DMS 273 (cell line): ENCODE results near the gene MSRB2.
"Not testable (repeated sequence)": the region's sequence is repeated elsewhere in the genome, so short reads cannot be mapped to it uniquely, and the experiment has no call there.

Experiments used
- DNase-seq: peaks from one replicate; lab custom pipeline; 2025; ENCODE audit not compliant: unreplicated experiment; lab: John Stamatoyannopoulos, UW

Gene MSRB2

DNA sequence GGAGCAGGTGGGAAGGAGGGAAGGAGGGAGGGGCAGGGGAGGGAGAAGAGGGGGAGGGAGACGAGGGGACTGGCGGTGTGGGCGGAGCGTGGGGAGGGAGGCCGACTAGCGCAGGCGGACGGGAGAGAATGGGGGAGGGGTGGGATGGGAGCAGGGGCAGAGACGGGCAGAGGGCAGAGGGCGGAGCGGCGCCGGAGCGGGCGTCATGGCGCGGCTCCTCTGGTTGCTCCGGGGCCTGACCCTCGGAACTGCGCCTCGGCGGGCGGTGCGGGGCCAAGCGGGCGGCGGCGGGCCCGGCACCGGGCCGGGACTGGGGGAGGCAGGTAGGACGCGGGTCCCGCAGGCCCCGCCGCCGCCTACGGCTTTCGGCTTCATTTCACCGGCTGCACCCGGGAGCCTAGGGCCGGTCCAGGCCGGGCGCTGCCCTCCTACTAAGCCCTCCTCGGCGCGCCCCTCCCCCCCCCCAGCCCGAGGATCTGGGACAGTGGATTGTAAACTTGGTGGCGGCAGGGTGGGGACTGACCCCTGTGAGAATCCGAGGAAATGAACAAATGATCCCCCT lies at the start of gene MSRB2:
Gene MSRB2 (plus strand): TSS at position 176 of the 562 bp plus-strand sequence. CDS start 30 bp downstream, at position 206.
- peak; percentile 93 for DNase-seq

DNA sequence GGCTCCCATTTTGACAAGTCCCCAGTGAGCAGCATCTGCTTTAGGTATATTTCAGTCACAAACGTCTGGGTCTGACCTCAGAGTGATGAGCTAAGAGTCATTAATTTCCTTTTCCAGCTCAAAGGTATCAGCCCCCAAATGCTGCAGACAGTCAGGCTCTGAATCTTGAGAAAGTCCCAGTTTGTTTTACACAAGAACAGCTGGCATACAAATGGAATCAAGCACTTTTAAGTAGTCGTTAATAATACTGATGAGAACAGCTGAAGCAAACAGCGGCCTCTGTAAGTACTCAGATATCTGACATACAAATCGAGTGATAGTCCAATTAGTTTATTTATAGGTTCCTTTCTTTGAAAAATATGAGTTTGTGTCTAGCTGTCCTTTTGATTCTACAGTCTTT lies 49.4 kb upstream of the MSRB2 start:
- peak; percentile 7 for DNase-seq

DNA sequence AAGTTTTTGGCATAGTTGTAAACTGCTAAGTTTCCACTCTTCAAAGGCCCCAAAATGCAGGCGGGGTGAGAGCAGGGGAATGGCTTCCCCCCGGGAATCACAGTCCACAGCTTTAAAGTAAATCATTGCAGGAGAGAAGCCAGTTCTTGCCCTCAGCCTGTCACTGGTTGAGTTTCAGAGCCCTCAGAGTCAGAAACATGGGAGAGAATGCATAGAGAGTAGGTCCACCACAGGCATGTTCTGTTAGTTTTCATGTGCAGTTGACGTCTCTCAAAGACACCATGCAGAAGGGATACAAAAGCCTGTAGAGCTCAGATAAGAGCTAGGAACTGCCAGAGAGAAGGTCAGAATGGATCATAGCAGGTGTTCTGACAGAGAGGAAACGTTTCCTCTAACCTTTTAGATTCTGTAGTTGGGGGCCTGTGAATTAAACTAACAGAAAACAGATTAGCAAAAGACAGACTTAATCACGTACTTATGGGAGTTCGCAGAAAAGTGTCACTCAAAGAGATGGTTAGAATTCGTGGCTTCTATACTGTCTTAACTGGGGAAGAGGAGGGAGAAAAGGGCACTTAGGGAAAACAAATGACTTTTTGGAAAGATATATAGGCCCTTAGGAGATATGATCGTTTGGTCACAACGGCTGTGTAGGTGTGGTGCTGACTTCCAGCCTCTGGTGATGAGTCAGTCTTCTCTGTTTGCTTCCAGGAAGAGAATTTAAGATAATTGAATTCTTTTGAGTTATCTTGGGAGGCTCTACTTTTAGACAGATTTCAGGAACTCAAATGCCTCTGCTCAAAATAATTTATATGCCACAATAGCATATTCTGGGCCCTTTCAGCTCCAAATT lies 48.0 kb upstream of the MSRB2 start:
- DNase-seq = no peak

DNA sequence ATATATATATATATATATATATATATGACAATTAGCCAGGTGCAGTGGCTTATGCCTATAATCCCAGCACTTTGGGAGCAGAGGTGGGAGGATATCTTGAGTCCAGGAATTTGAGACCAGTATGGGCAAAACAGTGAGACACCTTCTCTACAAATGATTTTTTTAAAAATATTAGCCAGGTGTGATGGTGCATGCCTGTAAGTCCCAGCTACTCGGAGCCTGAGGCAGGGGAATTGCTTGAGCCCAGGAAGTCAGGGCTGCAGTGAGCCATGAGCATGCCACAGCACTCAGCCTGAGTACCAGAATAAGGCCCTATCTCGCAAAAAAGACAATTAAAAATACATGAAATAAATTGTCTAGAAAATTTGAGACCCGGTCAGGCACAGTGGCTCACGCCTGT lies 47.2 kb upstream of the MSRB2 start:
- DNase-seq = no peak

DNA sequence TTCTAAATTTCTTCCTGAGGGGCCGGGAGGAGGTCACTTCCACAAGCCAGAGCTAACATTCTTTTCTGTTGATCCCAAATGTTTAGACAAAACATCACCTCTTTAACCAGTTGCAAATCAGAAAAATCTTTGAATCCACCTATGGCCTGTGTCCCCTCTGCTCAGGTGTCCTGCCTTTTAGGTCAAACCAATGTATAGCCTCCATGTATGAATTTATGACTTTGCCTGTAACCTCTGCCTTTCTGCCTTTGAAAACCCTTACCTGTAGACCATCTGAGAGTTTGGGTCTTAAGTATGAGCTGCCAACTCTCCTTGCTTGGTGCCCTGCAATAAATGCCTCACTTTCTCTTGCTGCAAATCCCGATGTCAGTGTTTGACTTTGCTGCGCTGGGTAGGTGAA lies 44.1 kb upstream of the MSRB2 start:
- no peak for DNase-seq

DNA sequence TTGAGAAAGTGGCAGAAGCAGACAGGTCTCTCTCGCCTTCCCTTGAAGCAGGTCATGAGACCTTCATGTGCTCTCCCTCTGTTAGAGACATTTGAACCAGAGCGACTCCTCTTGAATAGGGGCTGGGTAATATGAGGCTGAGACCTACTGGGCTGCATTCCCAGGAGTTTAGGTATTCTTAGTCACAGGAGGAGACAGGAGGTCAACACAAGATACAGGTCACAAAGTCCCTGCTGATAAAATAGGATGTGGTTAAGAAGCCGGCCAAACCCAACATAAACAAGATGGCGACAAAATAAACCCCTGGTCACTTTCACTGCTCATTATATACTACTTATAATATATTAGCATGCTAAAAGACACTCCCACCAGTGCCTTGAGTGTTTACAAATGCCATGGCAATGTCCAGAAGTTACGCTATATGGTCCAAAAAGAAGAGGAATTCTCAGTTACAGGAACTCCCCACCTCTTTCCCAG lies 43.5 kb upstream of the MSRB2 start:
- no peak for DNase-seq

DNA sequence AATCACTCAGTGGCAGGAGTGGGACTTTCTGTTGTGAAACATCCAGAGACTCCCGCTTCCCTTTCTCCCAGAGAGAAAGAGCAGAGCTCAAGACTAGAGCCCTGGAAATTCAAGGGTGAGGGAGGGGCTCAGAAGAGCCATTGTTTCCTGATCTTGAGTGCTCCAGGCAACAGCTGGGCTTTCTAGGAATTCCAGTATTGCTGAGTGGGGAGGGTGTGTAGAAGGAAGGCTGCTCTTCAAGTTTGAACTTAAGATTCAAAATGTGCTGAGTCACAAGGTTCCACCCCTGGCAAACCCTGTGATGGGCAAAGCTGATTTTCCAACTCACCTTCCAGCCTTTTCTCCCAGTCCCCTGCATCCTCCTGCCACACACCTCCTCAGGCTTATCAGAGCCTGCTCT lies 42.3 kb upstream of the MSRB2 start:
- no peak for DNase-seq

DNA sequence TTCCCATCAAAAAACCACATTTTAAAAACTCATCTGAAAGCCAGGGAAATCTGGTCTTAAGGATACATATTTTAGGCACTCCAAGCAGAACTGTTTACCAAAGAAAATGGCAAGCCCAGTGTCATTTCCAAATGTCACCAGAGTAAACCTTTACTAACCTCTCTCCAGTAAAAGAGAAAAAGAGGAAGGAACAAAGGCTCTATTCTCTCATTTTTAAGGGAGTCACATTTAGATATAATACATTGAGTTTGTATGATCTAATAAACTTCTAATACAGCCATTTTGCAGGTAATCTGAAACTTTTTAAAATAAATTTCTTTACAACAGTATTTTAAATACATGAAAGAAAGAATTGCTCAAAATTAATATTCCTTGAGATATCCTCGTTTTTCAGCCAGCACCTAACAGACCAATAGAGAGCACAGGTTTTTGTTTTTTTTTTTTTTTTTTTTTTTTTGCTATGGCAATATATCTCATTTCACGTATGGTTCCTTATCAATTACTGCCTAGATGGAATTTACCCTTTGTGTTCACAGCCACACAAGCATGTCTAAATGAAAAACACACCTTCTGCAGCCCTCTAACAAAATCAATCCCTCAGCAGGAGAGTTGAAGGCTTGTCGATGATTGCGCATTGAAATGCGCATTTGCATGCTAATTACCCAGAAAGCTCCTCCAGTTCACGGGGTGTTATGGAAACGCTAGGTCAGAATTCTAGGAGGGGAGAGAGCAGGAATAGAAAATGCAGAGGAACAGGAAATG lies 39.8 kb upstream of the MSRB2 start:
- DNase-seq = no peak

DNA sequence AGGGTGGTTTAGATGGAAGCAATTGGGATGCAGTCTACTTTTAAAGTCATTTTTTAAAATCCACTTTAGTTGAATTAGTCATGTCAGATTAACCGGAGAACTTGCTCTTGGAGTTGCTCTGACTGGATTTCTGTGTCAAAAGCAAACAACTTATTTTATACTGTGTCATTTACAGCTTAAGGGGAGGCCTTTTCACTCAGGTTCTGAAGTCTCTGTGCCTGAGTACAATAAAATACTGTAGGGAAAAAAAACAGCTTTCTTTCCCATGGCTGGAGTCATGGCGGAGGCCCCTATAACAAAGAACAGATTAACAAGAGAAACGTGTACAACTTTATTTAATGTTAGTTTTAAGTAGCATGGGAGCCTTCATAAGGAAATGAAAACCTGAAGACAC lies 39.2 kb upstream of the MSRB2 start:
- DNase-seq = no peak

DNA sequence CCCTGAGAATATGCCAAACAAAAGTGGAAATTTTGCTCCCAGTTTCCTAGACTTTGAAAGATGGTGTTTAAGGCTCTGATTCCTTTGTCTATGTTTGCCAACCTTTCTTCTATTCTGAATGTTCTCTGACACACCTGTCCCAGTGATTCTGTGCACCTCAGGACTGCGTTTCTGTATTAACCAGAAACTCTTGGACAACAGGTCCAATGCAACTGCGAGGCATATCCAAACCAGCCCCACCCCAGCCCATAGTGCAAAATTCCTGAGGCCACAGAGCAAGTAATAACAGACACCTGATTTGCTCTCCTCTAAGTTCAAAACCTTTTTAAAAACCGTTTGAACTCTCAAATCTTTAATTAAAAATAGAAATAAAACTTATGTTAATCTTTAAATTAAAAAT lies 37.0 kb upstream of the MSRB2 start:
- no peak for DNase-seq

DNA sequence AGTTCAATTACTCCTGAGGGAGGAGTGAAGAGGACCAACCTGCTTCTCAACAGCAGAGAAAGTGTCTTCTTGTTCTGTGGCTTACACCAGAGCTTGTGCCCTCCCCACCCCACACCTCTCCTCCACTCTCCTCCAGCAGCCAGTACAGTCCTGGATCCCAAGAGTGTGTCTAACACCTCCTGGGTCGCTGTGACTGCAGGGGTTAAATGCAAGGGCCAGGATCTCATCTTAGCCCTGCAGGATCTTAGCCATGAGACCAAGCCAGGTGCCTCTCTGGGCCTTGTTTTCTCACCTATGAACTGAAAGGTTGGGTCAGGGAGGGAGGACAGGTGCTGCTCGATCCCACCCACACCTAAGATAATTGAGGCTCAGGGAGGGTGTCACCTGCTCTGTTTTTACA lies 34.5 kb upstream of the MSRB2 start:
- no peak for DNase-seq

DNA sequence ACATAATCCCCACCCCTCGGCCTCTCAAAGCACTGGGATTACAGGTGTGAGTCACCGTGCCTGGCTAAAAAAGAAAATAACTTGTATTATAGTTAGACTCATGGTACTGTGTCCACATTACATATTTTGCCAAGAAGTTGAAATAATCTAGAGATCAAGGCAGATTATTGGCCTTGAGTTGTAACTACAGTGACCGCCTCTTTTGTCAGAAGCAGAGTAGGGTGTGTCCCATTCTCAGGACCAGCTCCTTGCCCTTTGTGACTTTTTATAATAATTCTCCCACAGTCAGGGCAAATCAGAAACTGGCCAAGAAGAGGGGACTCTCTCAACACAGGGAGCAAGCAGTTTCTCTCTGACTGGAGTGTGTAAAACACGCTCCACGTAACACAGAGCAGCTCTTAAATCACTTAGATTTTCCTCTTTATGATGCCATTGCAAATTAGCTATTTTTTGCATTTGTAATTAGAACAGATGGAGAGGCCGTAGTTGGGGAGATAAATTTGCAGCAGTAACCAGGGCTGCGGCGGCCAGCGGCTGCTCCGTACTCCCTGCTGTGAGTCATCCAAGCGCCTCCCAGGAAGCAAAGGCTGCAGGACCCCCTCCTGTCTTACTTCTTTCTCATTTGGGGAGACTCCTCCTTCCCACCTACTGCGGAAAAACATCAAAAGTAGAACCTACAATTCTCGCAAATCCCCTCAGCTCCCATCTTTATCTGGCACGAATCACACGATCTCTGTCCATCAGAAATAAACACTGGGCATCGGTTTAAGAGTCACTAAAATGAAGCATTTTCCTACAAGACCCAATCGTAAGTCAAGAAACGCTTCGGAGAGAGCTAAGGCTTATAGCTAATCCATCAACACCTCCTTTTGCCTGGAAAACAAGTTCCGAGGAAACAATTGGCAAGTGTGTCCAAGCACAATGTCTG lies 32.1 kb upstream of the MSRB2 start:
- DNase-seq = peak; percentile 55

DNA sequence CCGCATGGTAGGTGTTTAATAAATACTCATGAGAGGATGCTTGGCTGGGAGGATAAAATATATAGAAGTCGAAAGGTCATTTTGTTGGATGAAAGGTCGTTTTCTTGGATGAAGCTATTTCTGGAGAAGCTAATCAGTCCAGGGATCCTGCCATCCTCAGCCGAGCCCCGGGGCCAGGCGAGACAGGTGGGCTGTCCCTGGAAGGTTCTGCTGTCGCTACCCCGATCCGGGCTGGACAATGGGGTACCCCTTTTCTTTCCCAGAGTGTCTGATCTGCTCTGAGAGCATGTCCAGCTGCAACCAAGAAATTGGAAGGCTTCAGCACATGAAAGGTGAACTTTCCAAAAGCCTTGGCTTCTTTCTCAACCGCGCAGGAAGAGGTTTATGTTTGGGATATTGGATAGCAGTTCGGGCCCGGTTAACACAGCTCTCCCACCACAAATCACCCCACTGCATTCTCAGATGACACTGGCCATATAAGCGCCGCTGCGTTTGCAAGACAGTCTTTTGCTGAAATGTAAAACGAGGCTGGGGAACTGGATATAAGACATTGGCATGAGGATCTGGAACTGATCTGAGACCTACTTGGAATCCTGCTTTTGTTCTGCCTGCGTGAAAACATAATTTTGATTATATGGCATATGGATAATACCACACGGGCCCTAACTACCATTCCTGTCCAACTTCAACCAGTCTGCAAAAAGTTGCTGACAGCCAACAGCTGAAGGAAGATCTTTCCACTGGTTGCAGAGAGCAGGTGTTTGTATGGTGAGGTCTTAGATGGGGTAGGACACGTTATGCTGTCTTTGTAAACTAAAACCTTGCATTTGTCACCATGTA lies 31.2 kb upstream of the MSRB2 start:
- no peak for DNase-seq

DNA sequence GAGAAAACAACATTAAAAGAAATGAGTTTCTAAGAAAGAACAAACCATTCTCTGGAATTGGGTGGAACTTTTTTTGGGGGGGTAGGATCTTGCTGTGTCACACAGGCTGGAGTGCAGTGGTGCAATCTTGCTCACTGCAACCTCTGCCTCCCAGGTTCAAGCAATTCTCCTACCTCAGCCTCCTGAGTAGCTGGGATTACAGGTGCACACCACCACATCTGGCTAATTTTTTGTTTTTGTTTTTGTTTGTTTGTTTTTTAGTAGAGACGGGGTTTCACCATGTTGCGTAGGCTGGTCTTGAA lies 30.6 kb upstream of the MSRB2 start:
- DNase-seq = not testable (repeated sequence)

DNA sequence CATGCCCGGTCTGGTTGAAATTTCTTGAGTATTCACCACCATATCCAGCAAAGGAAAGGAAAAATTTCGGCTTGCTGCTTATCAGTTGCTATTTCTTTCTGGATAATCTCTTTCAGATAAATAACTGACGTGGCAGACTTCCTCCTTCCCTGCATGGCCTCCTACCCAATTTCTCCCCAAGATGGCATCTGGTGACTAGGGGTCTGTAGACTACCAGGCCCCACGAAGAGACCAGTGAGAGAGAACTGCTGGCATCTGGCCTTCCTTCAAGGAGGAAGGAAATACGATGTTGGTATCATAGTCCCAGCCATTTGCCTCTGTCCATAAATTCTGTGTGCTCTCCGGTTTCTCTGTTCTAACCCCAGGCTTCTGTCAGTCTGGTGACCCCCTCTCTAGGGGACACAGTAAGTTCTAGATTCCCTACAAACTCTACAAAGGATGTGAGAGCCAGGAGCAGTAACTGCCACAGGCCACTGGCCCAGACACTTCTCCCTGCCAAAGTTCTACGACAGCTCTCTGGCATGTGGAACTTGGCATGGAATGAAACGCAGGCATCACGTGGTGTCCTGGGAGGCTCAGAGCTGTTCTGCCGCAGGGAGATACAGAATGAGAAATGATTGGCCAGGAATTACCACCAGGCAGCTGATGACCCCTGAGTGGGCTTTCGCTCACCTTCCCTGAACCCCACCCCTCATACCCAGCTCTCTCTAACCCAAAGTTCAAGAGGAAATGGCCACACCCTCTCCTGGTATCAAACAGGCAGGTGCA lies 30.0 kb upstream of the MSRB2 start:
- DNase-seq = peak; percentile 75

DNA sequence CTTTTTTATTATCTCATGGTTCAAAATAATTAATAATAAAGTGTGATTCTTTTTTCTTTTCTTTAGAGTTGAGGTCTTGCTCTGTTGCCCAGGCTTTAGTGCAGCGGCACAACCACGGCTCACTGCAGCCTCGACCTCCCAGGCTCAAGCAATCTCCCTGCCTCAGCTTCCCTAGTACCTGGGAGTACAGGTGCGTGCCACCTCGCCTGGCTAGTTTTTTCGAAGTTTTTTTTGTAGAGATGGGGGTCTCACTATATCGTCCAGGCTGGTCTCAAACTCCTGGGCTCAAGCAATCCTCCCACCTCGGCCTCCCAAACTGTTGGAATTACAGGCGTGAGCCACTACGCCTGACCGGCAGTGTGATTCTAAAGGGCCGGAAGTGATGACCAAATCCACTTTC lies 28.0 kb upstream of the MSRB2 start:
- DNase-seq = no peak

DNA sequence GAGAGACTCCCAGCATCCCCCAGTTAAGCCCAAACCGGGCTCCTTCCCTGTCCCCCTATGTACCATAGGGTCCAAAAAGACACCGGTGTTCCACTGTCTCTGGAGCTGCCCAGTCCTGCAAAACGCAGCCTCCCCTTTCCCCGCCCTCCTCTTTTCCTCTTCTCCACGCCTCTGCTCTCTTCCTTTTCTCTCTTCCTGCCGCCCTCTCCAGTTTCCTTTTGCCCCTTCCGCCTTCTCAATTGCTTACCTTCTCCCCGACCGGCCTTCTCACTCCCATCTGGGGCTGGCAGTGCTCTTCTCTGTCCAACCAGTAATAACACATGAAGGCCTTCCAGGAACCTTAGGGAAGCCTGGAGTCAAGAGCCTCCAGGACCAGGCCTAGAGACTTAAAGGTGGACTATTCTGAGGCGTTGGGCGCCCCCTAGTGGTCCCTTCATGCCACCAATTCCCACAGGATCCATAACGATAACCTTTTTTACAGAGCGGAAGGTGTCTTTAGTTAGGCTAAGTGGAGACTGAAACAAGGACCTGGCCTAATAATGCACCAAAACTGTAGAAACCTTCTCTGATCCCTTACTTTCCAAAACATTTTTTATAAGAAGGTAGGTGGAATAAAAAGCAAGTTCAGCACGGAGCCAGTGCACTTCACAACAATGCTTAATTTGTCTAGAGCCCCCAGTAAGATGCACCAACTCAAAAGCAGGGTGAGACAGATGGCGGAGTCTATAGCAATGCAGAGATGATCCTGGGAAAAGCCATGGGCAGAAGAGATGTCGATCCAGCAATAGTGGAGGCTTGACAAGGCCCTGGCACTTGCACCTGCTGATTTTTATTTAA lies 27.2 kb upstream of the MSRB2 start:
- peak; percentile 83 for DNase-seq

DNA sequence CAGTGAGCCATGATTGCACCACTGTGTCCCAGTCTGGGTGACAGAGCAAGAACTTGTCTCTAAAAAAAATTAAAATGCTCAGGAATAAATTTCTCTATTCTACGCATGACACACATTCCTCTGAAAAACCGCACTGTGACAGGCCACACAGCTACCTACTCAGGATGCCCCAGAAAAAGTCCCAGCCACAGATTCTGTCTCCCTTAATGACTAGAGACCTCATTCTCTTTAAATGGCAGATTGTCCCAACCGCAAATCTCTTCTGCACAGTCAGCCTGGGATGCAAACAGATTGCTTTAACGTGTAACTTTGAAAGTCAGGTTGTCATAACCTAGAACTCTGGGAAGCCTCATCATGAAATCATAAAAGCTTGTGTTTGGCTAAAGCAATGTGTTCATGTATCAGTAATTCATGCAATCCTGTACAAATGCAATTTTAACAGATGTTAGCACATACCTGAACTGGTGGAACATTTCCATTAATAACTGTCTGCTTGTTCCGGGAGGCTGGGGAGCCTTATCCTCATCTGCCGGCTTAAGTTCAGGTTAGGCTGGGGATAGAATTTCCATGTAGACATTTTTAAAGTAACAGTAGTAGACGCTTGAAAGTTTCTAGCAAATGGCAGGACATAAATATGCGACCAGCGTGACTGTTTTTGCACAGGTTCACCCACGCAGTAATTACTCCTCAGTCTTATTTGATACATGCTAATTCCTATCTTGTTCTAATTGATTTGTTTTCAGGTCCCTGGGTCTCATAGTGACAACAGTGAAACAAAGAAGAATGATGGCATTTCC lies 26.2 kb upstream of the MSRB2 start:
- peak; percentile 15 for DNase-seq
